HEK293 (cell line): ENCODE data around the gene INPP5B.
A peak's percentile ranks its signal among the peaks of the same experiment; 100 is the strongest.

Experiments
- GFI1B ChIP-seq: fragments of 450-650 bp; formaldehyde crosslinking; IDR thresholded peaks from 2 replicates; pipeline ENCODE4 v1.5.1; 2016; ENCODE audit warnings: missing biosample characterization, missing genetic modification characterization
- GLI4 ChIP-seq: fragments of 450-650 bp; formaldehyde crosslinking; IDR thresholded peaks from 2 replicates; pipeline ENCODE4 v1.5.1; 2016; ENCODE audit warnings: missing biosample characterization, missing genetic modification characterization
- HOXA7 ChIP-seq: sonication (generic); formaldehyde crosslinking; IDR thresholded peaks from 2 replicates; pipeline ENCODE4 v1.8.1; 2022; ENCODE audit warnings: missing genetic modification reagents, borderline replicate concordance
- KLF10 ChIP-seq: fragments of 450-650 bp; IDR thresholded peaks from 2 replicates; pipeline ENCODE4 v1.5.1; 2018; ENCODE audit warnings: missing biosample characterization, mild to moderate bottlenecking, missing genetic modification characterization
- KLF17 ChIP-seq: fragments of 450-650 bp; formaldehyde crosslinking; IDR thresholded peaks from 2 replicates; pipeline ENCODE4 v1.5.1; 2016; ENCODE audit warnings: missing biosample characterization, missing genetic modification characterization
- KLF9 ChIP-seq: fragments of 450-650 bp; formaldehyde crosslinking; IDR thresholded peaks from 2 replicates; pipeline ENCODE4 v1.5.1; 2016; ENCODE audit warnings: missing biosample characterization, missing genetic modification characterization, low read depth
- OSR2 ChIP-seq: fragments of 450-650 bp; formaldehyde crosslinking; IDR thresholded peaks from 2 replicates; pipeline ENCODE4 v1.5.1; 2016; ENCODE audit warnings: missing biosample characterization, missing genetic modification characterization
- ZBTB44 ChIP-seq: fragments of 450-650 bp; IDR thresholded peaks from 2 replicates; pipeline ENCODE4 v1.5.1; 2018; ENCODE audit warnings: missing biosample characterization, mild to moderate bottlenecking, missing genetic modification characterization
- ZBTB6 ChIP-seq: fragments of 450-650 bp; formaldehyde crosslinking; IDR thresholded peaks from 2 replicates; pipeline ENCODE4 v1.5.1; 2017; ENCODE audit warnings: missing biosample characterization, missing genetic modification characterization
- ZBTB7A ChIP-seq: fragments of 450-650 bp; formaldehyde crosslinking; IDR thresholded peaks from 2 replicates; pipeline ENCODE4 v1.5.1; 2016; ENCODE audit warnings: low read depth, missing biosample characterization, missing genetic modification characterization
- ZEB2 ChIP-seq: fragments of 450-650 bp; formaldehyde crosslinking; IDR thresholded peaks from 2 replicates; pipeline ENCODE4 v1.5.1; 2016; ENCODE audit warnings: missing biosample characterization, missing genetic modification characterization
- ZFHX2 ChIP-seq: fragments of 450-650 bp; formaldehyde crosslinking; conservative IDR thresholded peaks from 2 replicates; pipeline ENCODE4 v1.5.1; 2016; ENCODE audit warnings: missing biosample characterization, missing genetic modification characterization
- ZFP37 ChIP-seq: fragments of 450-650 bp; formaldehyde crosslinking; IDR thresholded peaks from 2 replicates; pipeline ENCODE4 v1.5.1; 2016; ENCODE audit warnings: missing biosample characterization, missing genetic modification characterization
- ZNF132 ChIP-seq: fragments of 450-650 bp; formaldehyde crosslinking; IDR thresholded peaks from 2 replicates; pipeline ENCODE4 v1.5.1; 2017; ENCODE audit warnings: missing biosample characterization, missing genetic modification characterization, borderline replicate concordance
- ZNF239 ChIP-seq: fragments of 450-650 bp; formaldehyde crosslinking; IDR thresholded peaks from 2 replicates; pipeline ENCODE4 v1.5.1; 2016; ENCODE audit warnings: missing biosample characterization, missing genetic modification characterization
- ZNF354C ChIP-seq: fragments of 450-650 bp; formaldehyde crosslinking; IDR thresholded peaks from 2 replicates; pipeline ENCODE4 v1.5.1; 2016; ENCODE audit warnings: missing biosample characterization, missing genetic modification characterization, low read depth, borderline replicate concordance
- ZNF488 ChIP-seq: fragments of 450-650 bp; formaldehyde crosslinking; IDR thresholded peaks from 2 replicates; pipeline ENCODE4 v1.5.1; 2016; ENCODE audit warnings: missing biosample characterization, missing genetic modification characterization
- ZNF501 ChIP-seq: fragments of 450-650 bp; formaldehyde crosslinking; IDR thresholded peaks from 2 replicates; pipeline ENCODE4 v1.5.1; 2016; ENCODE audit warnings: missing biosample characterization, missing genetic modification characterization
- ZNF529 ChIP-seq: fragments of 450-650 bp; formaldehyde crosslinking; IDR thresholded peaks from 2 replicates; pipeline ENCODE4 v1.5.1; 2017; ENCODE audit warnings: missing genetic modification characterization, missing biosample characterization; ENCODE audit not compliant: insufficient replicate concordance
- ZNF544 ChIP-seq: fragments of 450-650 bp; formaldehyde crosslinking; IDR thresholded peaks from 2 replicates; pipeline ENCODE4 v1.5.0; 2017; ENCODE audit warnings: missing biosample characterization, missing genetic modification characterization
- ZNF560 ChIP-seq: fragments of 450-650 bp; formaldehyde crosslinking; IDR thresholded peaks from 2 replicates; pipeline ENCODE4 v1.5.1; 2017; ENCODE audit warnings: missing biosample characterization, missing genetic modification characterization, borderline replicate concordance
- ZNF585B ChIP-seq: fragments of 450-650 bp; formaldehyde crosslinking; IDR thresholded peaks from 2 replicates; pipeline ENCODE4 v1.5.1; 2016; ENCODE audit warnings: missing biosample characterization, missing genetic modification characterization
- ZNF610 ChIP-seq: fragments of 450-650 bp; formaldehyde crosslinking; IDR thresholded peaks from 2 replicates; pipeline ENCODE4 v1.5.1; 2016; ENCODE audit warnings: missing biosample characterization, missing genetic modification characterization, borderline replicate concordance
- ZNF658 ChIP-seq: fragments of 450-650 bp; formaldehyde crosslinking; IDR thresholded peaks from 2 replicates; pipeline ENCODE4; 2016; ENCODE audit warnings: missing biosample characterization, missing genetic modification characterization
- ZNF664 ChIP-seq: fragments of 450-650 bp; formaldehyde crosslinking; IDR thresholded peaks from 2 replicates; pipeline ENCODE4 v1.5.1; 2016; ENCODE audit warnings: missing biosample characterization, missing genetic modification characterization
- ZNF704 ChIP-seq: fragments of 450-650 bp; formaldehyde crosslinking; IDR thresholded peaks from 2 replicates; pipeline ENCODE4 v1.5.1; 2016; ENCODE audit warnings: missing biosample characterization, missing genetic modification characterization
- ZSCAN5A ChIP-seq: fragments of 450-650 bp; formaldehyde crosslinking; IDR thresholded peaks from 2 replicates; pipeline ENCODE4 v1.5.1; 2016; ENCODE audit warnings: missing biosample characterization, missing genetic modification characterization
- TF ChIP-seq, protein P1 (sequence below): fragments of 450-650 bp; formaldehyde crosslinking; IDR thresholded peaks from 2 replicates; pipeline ENCODE4 v1.5.1; 2017; ENCODE audit warnings: missing biosample characterization, mild to moderate bottlenecking, missing genetic modification characterization, moderate library complexity
- TF ChIP-seq, protein P2 (sequence below): fragments of 450-650 bp; IDR thresholded peaks from 2 replicates; pipeline ENCODE4 v1.5.1; 2018; ENCODE audit warnings: missing biosample characterization, missing genetic modification characterization

The INPP5B gene

GRCh38 chr1:37931361-37932158, 15.3 kb downstream of the INPP5B start (continued):
- no peak for TF ChIP-seq ZFP37
- TF ChIP-seq ZNF488, result no peak
- TF ChIP-seq ZEB2 (tag by site-specific recombination), result peak; percentile 72
- TF ChIP-seq ZNF132 (tag by site-specific recombination), result no peak
- no peak for TF ChIP-seq ZNF529 (tag by site-specific recombination)
- TF ChIP-seq, protein P1, sequence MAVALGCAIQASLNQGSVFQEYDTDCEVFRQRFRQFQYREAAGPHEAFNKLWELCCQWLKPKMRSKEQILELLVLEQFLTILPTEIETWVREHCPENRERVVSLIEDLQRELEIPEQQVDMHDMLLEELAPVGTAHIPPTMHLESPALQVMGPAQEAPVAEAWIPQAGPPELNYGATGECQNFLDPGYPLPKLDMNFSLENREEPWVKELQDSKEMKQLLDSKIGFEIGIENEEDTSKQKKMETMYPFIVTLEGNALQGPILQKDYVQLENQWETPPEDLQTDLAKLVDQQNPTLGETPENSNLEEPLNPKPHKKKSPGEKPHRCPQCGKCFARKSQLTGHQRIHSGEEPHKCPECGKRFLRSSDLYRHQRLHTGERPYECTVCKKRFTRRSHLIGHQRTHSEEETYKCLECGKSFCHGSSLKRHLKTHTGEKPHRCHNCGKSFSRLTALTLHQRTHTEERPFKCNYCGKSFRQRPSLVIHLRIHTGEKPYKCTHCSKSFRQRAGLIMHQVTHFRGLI, result no peak
- peak; percentile 45; the same call in 1 of the 2 replicates for TF ChIP-seq KLF9 (tag by site-specific recombination)
- no peak for TF ChIP-seq ZNF658 (tag by site-specific recombination)
- no peak for TF ChIP-seq ZNF239 (tag by site-specific recombination)
- TF ChIP-seq ZNF501, result no peak
- no peak for TF ChIP-seq GLI4 (tag by site-specific recombination)
- peak; percentile 84 for TF ChIP-seq ZFHX2 (tag by site-specific recombination)
- TF ChIP-seq ZNF664 (tag by site-specific recombination), result no peak
- no peak for TF ChIP-seq ZBTB7A
- TF ChIP-seq, protein P2, sequence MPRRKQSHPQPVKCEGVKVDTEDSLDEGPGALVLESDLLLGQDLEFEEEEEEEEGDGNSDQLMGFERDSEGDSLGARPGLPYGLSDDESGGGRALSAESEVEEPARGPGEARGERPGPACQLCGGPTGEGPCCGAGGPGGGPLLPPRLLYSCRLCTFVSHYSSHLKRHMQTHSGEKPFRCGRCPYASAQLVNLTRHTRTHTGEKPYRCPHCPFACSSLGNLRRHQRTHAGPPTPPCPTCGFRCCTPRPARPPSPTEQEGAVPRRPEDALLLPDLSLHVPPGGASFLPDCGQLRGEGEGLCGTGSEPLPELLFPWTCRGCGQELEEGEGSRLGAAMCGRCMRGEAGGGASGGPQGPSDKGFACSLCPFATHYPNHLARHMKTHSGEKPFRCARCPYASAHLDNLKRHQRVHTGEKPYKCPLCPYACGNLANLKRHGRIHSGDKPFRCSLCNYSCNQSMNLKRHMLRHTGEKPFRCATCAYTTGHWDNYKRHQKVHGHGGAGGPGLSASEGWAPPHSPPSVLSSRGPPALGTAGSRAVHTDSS, result no peak
- TF ChIP-seq ZNF544, result no peak
- TF ChIP-seq ZNF560 (tag by site-specific recombination), result no peak
- no peak for TF ChIP-seq OSR2 (tag by site-specific recombination)
- no peak for TF ChIP-seq ZNF354C (tag by site-specific recombination)
- no peak for TF ChIP-seq ZNF704 (tag by site-specific recombination)
- TF ChIP-seq ZBTB6 (tag by site-specific recombination), result no peak; the same call in 1 of the 2 replicates
- TF ChIP-seq ZNF610, result peak; percentile 66; the same call in 1 of the 2 replicates
- TF ChIP-seq KLF17, result no peak
- no peak for TF ChIP-seq ZSCAN5A (tag by site-specific recombination)
- no peak for TF ChIP-seq ZNF585B (tag by site-specific recombination)
- TF ChIP-seq HOXA7, result no peak
- no peak for TF ChIP-seq ZBTB44 (tag by site-specific recombination)
- TF ChIP-seq KLF10 (tag by site-specific recombination), result no peak
- no peak for TF ChIP-seq GFI1B
